Lower leg skin (tissue), 3 donors: Measurements from ENCODE around the gene CACNA1S.

Source experiments
- POLR2A ChIP-seq, 2 donors: fragments of 450-650 bp; IDR thresholded peaks; one replicate each; pipeline ENCODE4 v1.6.1; 2016 to 2017; ENCODE audit warnings: antibody characterized with exemption in 2 of 2, mild to moderate bottlenecking in 1 of 2, moderate library complexity in 1 of 2
- TF ChIP-seq, protein P1 (sequence below), 3 donors: fragments of 450-650 bp; IDR thresholded peaks; one replicate each; pipeline ENCODE4 v1.5.1; 2016; ENCODE audit warnings: antibody characterized with exemption in 3 of 3, mild to moderate bottlenecking in 3 of 3, moderate library complexity in 2 of 3

GRCh38 chr1:201059401-201059800 is 52.8 kb downstream of the CACNA1S start:
- TF ChIP-seq, protein P1, sequence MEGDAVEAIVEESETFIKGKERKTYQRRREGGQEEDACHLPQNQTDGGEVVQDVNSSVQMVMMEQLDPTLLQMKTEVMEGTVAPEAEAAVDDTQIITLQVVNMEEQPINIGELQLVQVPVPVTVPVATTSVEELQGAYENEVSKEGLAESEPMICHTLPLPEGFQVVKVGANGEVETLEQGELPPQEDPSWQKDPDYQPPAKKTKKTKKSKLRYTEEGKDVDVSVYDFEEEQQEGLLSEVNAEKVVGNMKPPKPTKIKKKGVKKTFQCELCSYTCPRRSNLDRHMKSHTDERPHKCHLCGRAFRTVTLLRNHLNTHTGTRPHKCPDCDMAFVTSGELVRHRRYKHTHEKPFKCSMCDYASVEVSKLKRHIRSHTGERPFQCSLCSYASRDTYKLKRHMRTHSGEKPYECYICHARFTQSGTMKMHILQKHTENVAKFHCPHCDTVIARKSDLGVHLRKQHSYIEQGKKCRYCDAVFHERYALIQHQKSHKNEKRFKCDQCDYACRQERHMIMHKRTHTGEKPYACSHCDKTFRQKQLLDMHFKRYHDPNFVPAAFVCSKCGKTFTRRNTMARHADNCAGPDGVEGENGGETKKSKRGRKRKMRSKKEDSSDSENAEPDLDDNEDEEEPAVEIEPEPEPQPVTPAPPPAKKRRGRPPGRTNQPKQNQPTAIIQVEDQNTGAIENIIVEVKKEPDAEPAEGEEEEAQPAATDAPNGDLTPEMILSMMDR (IDR thresholded peaks at IDR 0.05), result no peak
- no peak for TF ChIP-seq POLR2A (IDR thresholded peaks at IDR 0.05)
